HepG2 (cell line): Measurements from ENCODE around the gene MYCBP2. TPM values are rescaled to one million over a fixed set of nuclear protein-coding genes. Genes with fewer than 3 reads are reported as not detected.

Experiments used
- ATAC-seq: fragments of 200-7000 bp; cut with Tn5 transposase; 3 replicates; pipeline ENCODE4 v1.9.1; 2020; ENCODE audit warnings: mild to moderate bottlenecking, moderate library complexity
- BruUV-seq: library from RNA; stranded (reverse); fragments of 400-500 nt; replicated peaks from 2 replicates; lab custom pipeline; 2021; lab: Mats Ljungman, UMichigan
- CTCF ChIA-PET: fragments of 300-600 bp; formaldehyde crosslinking; extraction: SDS; loops from one replicate; lab custom pipeline; 2021; ENCODE audit warnings: low total read pairs, inconsistent platforms, low intra/inter-chr PET ratio; lab: Yijun Ruan, JAX
- POLR2A ChIA-PET: fragments of 350-600 bp; sonication (Branson Sonifier 250); formaldehyde crosslinking; loops from one replicate; lab custom pipeline; 2020; ENCODE audit warnings: antibody characterized with exemption, inconsistent platforms; lab: Yijun Ruan, JAX
- DNase-seq: peaks from one replicate; pipeline ENCODE4 v3.0.0-alpha.2; 2015; ENCODE audit warnings: low spot score
- FAIRE-seq: peaks from 3 replicates; lab custom pipeline; 2011; peaks lifted over from hg19 to GRCh38; lab: Jason Lieb, UNC
- H2AFZ ChIP-seq: one replicate; pipeline ENCODE4 v1.6.1; 2011; ENCODE audit warnings: low read length, inconsistent platforms
- H3K27ac ChIP-seq: fragments of 300-600 bp; 3 replicates; pipeline ENCODE4 v1.8.0; 2011; ENCODE audit warnings: mixed run types, mild to moderate bottlenecking, mixed read lengths, low read length, inconsistent platforms; ENCODE audit not compliant: insufficient read depth; ENCODE audit errors: extremely low read length
- H3K27me3 ChIP-seq, 2 experiments: fragments of 200-600 bp in 1 of 2; 2 replicates in 1 of 2; 3 replicates in 1 of 2; pipeline versions ENCODE4 v1.6.0 to v1.8.0; 2011; ENCODE audit warnings: low read length in 2 of 2, mild to moderate bottlenecking in 2 of 2, moderate library complexity in 2 of 2, inconsistent platforms in 1 of 2; ENCODE audit not compliant: insufficient read depth in 2 of 2, control insufficient read depth in 1 of 2
- H3K36me3 ChIP-seq, 2 experiments: fragments of 200-600 bp in 1 of 2; replicated peaks in 1 of 2; 2 replicates in 1 of 2; 3 replicates in 1 of 2; pipeline versions ENCODE4 v1.5.1 to v1.8.0; 2011; ENCODE audit warnings: low read length in 2 of 2, inconsistent platforms in 1 of 2; ENCODE audit not compliant: insufficient read depth in 2 of 2, control insufficient read depth in 1 of 2
- H3K4me1 ChIP-seq: 2 replicates; pipeline ENCODE4 v1.5.1; 2012; ENCODE audit warnings: low read length, inconsistent platforms; ENCODE audit not compliant: insufficient read depth
- H3K4me2 ChIP-seq: 2 replicates; pipeline ENCODE4 v1.6.0; 2011; ENCODE audit warnings: low read depth, low read length, inconsistent platforms
- H3K4me3 ChIP-seq, 3 experiments: fragments of 200-600 bp in 1 of 3; sonication (generic), shearing (Covaris generic) in 1 of 3; replicated peaks in 1 of 3; 2 replicates each; pipeline ENCODE4 v1.5.1; 2011 to 2016; ENCODE audit warnings: low read length in 3 of 3, inconsistent platforms in 2 of 3, low read depth in 2 of 3, mild to moderate bottlenecking in 2 of 3, control low read depth in 1 of 3, mixed read lengths in 1 of 3; ENCODE audit not compliant: insufficient read depth in 1 of 3
- H3K79me2 ChIP-seq: one replicate; pipeline ENCODE4 v1.6.1; 2011; ENCODE audit warnings: low read length, inconsistent platforms; ENCODE audit not compliant: insufficient read depth
- H3K9ac ChIP-seq: 2 replicates; pipeline ENCODE4 v1.6.0; 2011; ENCODE audit warnings: mild to moderate bottlenecking, low read depth, low read length, inconsistent platforms; ENCODE audit not compliant: insufficient read depth
- H3K9me3 ChIP-seq: 2 replicates; pipeline ENCODE4 v1.5.1; 2012; ENCODE audit warnings: mild to moderate bottlenecking, low read length
- H4K20me1 ChIP-seq: 2 replicates; pipeline ENCODE4 v1.6.0; 2011; ENCODE audit warnings: inconsistent platforms, mild to moderate bottlenecking, low read length, moderate library complexity; ENCODE audit not compliant: insufficient read depth
- CREBL2 ChIP-seq: sonication (generic); formaldehyde crosslinking; IDR thresholded peaks from 2 replicates; pipeline ENCODE4 v1.8.1; 2023; ENCODE audit warnings: missing genetic modification reagents, mild to moderate bottlenecking, borderline replicate concordance
- CSRNP1 ChIP-seq: sonication (generic); formaldehyde crosslinking; IDR thresholded peaks from 2 replicates; pipeline ENCODE4 v1.8.1; 2023; ENCODE audit warnings: mild to moderate bottlenecking, missing genetic modification reagents
- HOXA5 ChIP-seq: sonication (generic); formaldehyde crosslinking; IDR thresholded peaks from 2 replicates; pipeline ENCODE4 v1.4.0; 2020; ENCODE audit warnings: missing genetic modification reagents
- ZFP90 ChIP-seq: sonication (generic); formaldehyde crosslinking; IDR thresholded peaks from 2 replicates; pipeline ENCODE4 v1.8.0; 2022; ENCODE audit warnings: missing genetic modification reagents, mild to moderate bottlenecking, inconsistent platforms, borderline replicate concordance
- ZNF3 ChIP-seq: IDR thresholded peaks from 2 replicates; pipeline ENCODE4 v1.7.0; 2017; ENCODE audit warnings: inconsistent platforms
- WGBS: methylation state at CpG from one replicate; pipeline ENCODE4 v1.1.6; 2017; ENCODE audit warnings: low lambda C conversion rate; 5-methylcytosine and 5-hydroxymethylcytosine counted together
- in situ Hi-C: cut with HindIII; loops from 2 replicates; pipeline ENCODE4 v1.10.0; 2017; ENCODE audit warnings: low pct_unique_long_range_greater_than_20kb; ENCODE audit not compliant: extremely low pct_ligation_motif_present
- intact Hi-C: fragments of 100-400 bp; cut with micrococcal nuclease; formaldehyde crosslinking; loops from one replicate; pipeline ENCODE4 v1.10.0; 2022; ENCODE audit not compliant: unreplicated experiment
- polyA plus RNA-seq, 8 experiments: library from polyadenylated mRNA; depleted of rRNA in 3 of 8; stranded (reverse) in 7 of 8; unstranded in 1 of 8; fragments of >200 nt; fragmentation: Illumina TruSeq in 4 of 8; extraction: Trizol in 4 of 8; gene quantifications; 2 replicates each; pipeline versions ENCODE4 v1.2.1 to v1.2.3, GENCODE V29; 2011 to 2016; ENCODE audit warnings: low read depth in 4 of 8, missing spikeins in 1 of 8, mixed read lengths in 1 of 8; ENCODE audit not compliant: insufficient read depth in 1 of 8
- total RNA-seq, 5 experiments: library from RNA; depleted of rRNA; stranded (reverse); fragments of >200 nt; fragmentation: Illumina TruSeq; extraction: Trizol; gene quantifications; 2 replicates each; pipeline ENCODE4 v1.2.3, GENCODE V29; 2016; ENCODE audit warnings: low read depth in 1 of 5

The MYCBP2 gene
- total and polyA plus RNA-seq, 2 of the 13 experiments (the other 11 are each of a cell fraction or from before 2014, with no cell fraction given) = 16.3 to 35.3 TPM

DNA sequence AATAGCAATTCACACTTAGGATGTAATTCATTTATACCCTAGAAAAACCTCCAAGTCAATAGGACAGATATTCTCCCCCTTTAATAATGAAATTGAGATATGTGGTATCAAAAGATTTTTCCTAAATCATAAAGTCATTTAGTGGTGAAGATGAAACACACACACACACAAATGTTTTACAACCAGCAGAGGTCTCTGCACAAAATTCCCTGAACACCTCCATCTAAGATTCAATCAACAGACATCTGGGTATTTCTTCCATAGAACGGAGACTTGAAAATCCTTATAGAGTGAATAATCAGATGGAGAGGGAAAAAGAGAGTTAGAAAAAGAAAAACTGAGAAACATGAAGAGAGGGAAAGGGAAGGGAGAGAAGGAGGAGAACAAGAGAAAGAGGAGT, 52.8 kb downstream of the MYCBP2 start:
- Histone ChIP-seq H3K4me2 (no peak overlapping the region), H3K27ac (no peak overlapping the region), H2AFZ (no peak overlapping the region), H3K4me1 (no peaks in the 10 kb centered on the region), H3K9me3 (no peaks in the 10 kb centered on the region), H3K36me3 (peaks cover 2 to 18% of the 10 kb centered on the region in 2 experiments; a peak in 4 of 5 replicates), H3K4me3 (no peak overlapping the region), H3K9ac (no peak overlapping the region), H3K79me2 (no peaks in the 10 kb centered on the region), H4K20me1 (no peaks in the 10 kb centered on the region; the same call in 1 of the 2 replicates), H3K27me3 (no peaks in the 10 kb centered on the region)
- FAIRE-seq = no peak
- ATAC-seq = no peak
- 92% methylated on average over 1 of the region's 1 CpG for WGBS
- POLR2A ChIA-PET = no interaction called here
- no peak for DNase-seq
- intact Hi-C loops (no loop called here), in situ Hi-C loops (no loop called here)
- TF ChIP-seq CREBL2 (no peak), ZNF3 (CRISPR knock-in tag) (peak; percentile 83)
- no TSS peak for BruUV-seq
- CTCF ChIA-PET = no interaction called here

DNA sequence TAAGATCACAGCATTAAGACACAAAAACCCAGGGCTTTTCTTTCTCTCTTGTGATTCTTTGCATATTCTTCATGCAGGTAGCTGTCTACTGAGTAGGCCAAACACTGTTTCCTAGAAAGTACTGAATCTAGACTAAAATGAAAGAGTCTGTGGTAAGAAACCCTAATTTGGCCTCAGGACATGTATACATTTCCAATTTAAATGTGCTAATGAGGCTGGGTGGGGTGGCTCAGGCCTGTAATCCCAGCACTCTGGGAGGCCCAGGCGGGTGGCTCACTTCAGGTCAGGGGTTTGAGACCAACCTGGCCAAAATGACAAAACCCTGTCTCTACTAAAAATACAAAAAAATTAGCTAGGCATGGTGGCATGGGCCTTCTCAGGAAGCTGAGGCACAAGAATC, 57.8 kb downstream of the MYCBP2 start:
- Histone ChIP-seq H3K79me2 (no peaks in the 10 kb centered on the region), H3K9me3 (no peaks in the 10 kb centered on the region), H3K9ac (no peak overlapping the region), H3K4me1 (no peaks in the 10 kb centered on the region), H3K27me3 (no peaks in the 10 kb centered on the region), H3K4me2 (no peak overlapping the region), H3K36me3 (peaks cover 2 to 22% of the 10 kb centered on the region in 2 experiments; a peak in 3 of 5 replicates), H3K27ac (no peak overlapping the region), H2AFZ (no peak overlapping the region), H3K4me3 (no peak overlapping the region), H4K20me1 (no peaks in the 10 kb centered on the region; the same call in 1 of the 2 replicates)
- ChIA-PET POLR2A (no interaction called here), CTCF (no interaction called here)
- intact Hi-C loops = no loop called here
- WGBS = 92% methylated on average over 1 of the region's 1 CpG
- in situ Hi-C loops = no loop called here
- FAIRE-seq = no peak
- DNase-seq = no peak
- BruUV-seq = no TSS peak
- TF ChIP-seq CSRNP1 (no peak), HOXA5 (CRISPR knock-in tag) (no peak), ZFP90 (CRISPR knock-in tag) (no peak)
- ATAC-seq = no peak
